GM19351 (cell line): Measurements from ENCODE around the gene TPPP3.

ENCODE experiments used
- ATAC-seq: cut with Tn5 transposase; IDR thresholded peaks from one replicate; pipeline ENCODE4 v1.9.1; 2021; ENCODE audit warnings: mild to moderate bottlenecking, moderate library complexity; ENCODE audit not compliant: unreplicated experiment

TPPP3 gene

DNA sequence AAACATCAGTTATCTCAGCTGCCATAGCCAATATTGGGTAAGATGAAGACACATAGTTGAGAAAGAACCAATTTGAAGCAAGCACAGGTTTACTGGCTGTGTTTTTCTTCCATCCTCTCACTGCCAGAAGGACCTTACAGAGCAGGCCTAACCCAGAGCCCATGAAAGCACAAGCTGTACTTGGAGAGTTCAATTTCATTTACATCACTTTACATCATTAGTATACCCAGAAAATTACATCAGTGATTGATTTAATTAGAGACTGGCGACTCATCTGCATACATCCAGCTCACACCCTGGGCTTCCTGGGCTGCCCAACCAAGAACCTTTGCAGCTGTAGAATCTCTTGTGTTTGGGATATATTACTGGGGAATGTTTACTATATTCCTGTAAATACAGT, 43.0 kb downstream of the TPPP3 start:
- ATAC-seq, result no peak

DNA sequence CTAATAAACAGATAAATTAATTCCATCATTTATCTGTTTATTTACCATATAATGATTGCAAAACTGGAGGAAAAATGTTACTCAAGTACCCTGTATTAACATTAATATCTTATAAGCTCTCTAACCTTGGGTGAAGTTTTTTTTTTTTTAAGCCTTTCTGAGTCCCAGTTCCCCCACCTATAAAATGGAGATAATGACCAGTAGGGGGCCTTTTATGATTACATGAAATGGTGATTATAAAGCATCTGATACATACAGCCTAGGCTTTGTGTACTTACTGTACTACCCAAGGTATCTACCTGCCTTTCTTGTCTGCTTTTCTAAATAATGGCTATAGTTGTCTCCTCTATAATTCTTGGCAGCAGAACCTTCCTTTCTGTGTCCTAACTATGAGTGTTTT, 44.1 kb downstream of the TPPP3 start:
- no peak for ATAC-seq

DNA sequence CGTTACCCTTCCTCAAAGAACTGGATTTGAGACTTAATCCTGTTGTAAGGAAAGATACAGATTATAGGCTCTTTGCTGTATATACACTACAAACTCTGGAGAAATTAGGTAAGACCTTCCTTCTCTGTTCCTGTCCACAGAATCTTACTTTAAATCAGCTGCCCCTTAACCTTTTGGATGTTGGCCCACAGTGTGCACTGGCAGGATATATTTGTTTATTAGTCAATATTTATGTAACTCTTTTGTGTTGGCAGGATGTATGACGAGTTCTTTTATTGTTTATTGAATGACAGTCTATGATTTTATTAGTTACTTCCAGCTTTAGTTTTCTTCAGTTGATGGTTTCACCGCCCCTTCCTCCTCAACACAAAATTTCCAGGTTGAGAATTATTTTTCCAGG, 47.0 kb downstream of the TPPP3 start:
- no peak for ATAC-seq

DNA sequence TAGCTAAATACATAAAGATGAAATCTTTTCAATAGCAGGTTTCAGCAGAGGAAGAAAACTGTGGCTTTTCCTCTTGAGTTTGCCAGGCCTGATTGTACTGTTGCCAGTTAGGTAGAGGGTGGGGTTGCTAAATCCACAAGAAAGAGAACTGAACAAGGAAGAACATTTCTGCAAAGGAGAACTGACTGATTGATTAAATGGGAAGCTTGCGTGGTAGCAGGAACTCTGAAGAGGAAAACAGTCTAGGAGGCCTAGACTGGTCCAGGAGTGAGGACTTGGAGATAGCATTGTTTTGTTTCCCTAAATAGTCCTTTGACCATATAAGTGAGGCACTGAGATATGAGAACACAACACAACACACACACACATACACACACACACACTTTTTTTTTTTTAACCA, 47.9 kb downstream of the TPPP3 start:
- no peak for ATAC-seq

DNA sequence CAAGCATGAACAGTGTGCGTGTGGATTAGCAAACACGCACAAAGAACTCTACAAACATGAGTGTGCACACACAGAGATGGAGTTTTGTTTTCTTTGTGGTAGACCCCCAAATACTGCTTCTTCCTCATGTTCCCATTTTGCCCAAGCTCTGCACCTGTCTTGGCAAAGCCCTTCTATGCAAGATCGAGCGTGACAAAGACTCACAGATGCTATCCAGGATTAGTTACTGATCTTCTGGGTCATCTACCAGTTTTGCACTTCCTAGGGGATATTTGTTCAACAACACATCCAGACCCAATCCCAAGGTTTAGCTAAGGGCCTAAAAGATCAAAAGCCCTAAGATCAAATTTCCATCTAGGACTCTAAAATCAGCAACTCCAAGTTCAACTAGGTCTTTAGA, 50.7 kb downstream of the TPPP3 start:
- no peak for ATAC-seq

DNA sequence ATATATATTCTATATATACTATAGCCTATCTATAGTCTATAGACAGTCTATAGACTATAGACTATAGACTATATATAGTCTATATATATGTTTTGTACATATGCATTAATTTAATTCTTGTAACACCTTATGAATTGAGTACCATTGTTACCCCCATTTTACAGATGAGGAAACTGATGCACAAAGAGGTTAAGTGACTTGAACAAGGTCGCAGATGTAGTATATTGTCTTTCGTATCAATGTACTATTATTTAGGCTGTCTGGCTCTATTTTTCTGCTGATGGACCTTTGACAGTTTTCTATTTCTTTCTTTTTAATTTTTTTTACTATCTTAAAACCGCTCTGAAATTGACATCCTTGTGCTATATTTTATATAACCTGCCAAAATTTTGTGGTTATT, 52.0 kb downstream of the TPPP3 start:
- no peak for ATAC-seq
